HG03095 (cell line): ENCODE data around the gene FAM222B.
A peak's percentile ranks its signal among the peaks of the same experiment; 100 is the strongest.
"Not testable (repeated sequence)": the region's sequence is repeated elsewhere in the genome, so short reads cannot be mapped to it uniquely, and the experiment has no call there.

Source experiments
- ATAC-seq: cut with Tn5 transposase; IDR thresholded peaks from one replicate; pipeline ENCODE4 v1.9.1; 2021; ENCODE audit warnings: moderate library complexity; ENCODE audit not compliant: unreplicated experiment

FAM222B gene

GRCh38 chr17:28842282-28843012 lies at the start of gene FAM222B:
FAM222B (minus strand) TSS chr17:28842790; CDS start chr17:28766667, 76,123 bp downstream.
- ATAC-seq, result peak; percentile 73

GRCh38 chr17:28892024-28892423 lies 49.4 kb upstream of the FAM222B start:
- no peak for ATAC-seq

GRCh38 chr17:28891201-28891600 lies 48.6 kb upstream of the FAM222B start:
- ATAC-seq, result no peak

GRCh38 chr17:28889996-28890395 lies 47.4 kb upstream of the FAM222B start:
- no peak for ATAC-seq

- no peak for ATAC-seq
These were observed 46.2 kb upstream of the FAM222B start for GRCh38 chr17:28888832-28889231.

GRCh38 chr17:28887871-28888471 lies 45.4 kb upstream of the FAM222B start:
- no peak for ATAC-seq

GRCh38 chr17:28885951-28886350 lies 43.4 kb upstream of the FAM222B start:
- ATAC-seq, result no peak

- ATAC-seq, result no peak
These were observed 42.8 kb upstream of the FAM222B start for GRCh38 chr17:28885363-28885762.

- ATAC-seq, result no peak
These were observed 41.5 kb upstream of the FAM222B start for GRCh38 chr17:28883967-28884702.

GRCh38 chr17:28882154-28882895 lies 39.7 kb upstream of the FAM222B start:
- no peak for ATAC-seq

GRCh38 chr17:28881533-28882056 lies 39.0 kb upstream of the FAM222B start:
- no peak for ATAC-seq

- no peak for ATAC-seq
These were observed 38.0 kb upstream of the FAM222B start for GRCh38 chr17:28880572-28880945.

- no peak for ATAC-seq
These were observed 37.4 kb upstream of the FAM222B start for GRCh38 chr17:28879886-28880571.

- no peak for ATAC-seq
These were observed 36.4 kb upstream of the FAM222B start for GRCh38 chr17:28878981-28879380.

- ATAC-seq, result no peak
These were observed 35.7 kb upstream of the FAM222B start for GRCh38 chr17:28878158-28878910.

GRCh38 chr17:28877150-28877711 lies 34.6 kb upstream of the FAM222B start:
- ATAC-seq, result not testable (repeated sequence)

- no peak for ATAC-seq
These were observed 33.4 kb upstream of the FAM222B start for GRCh38 chr17:28875848-28876550.

GRCh38 chr17:28874750-28875149 lies 32.2 kb upstream of the FAM222B start:
- ATAC-seq, result no peak

GRCh38 chr17:28873839-28874238 lies 31.2 kb upstream of the FAM222B start:
- no peak for ATAC-seq
